ENCODE data around the gene TNS3. TPM values are rescaled to one million over a fixed set of nuclear protein-coding genes. Genes with fewer than 3 reads are reported as not detected.

Gene TNS3
- total and polyA plus RNA-seq, 4 donors: 58.6 to 117 (median 74.7) TPM

GRCh38 chr7:47231627-47232026, 350.3 kb downstream of the TNS3 start:
- 100% methylated on average over 1 of the region's 1 CpG for WGBS (ENCODE audit: insufficient coverage)
- Histone ChIP-seq H3K4me3 (ENCODE audit: low read depth, low read length) (no peak overlapping the region), H3K36me3 (ENCODE audit: control insufficient read depth, insufficient read depth, low read length) (no peaks in the 10 kb centered on the region), H3K9me3 (ENCODE audit: control insufficient read depth, insufficient read depth, low read length) (no peaks in the 10 kb centered on the region), H3K27me3 (ENCODE audit: control insufficient read depth, insufficient read depth, low read length) (no peaks in the 10 kb centered on the region), H3K27ac (ENCODE audit: low read depth, low read length) (no peak overlapping the region), H3K4me1 (ENCODE audit: control insufficient read depth, insufficient read depth, low read length) (peaks cover 6% of the 10 kb centered on the region)
- no peak for DNase-seq (ENCODE audit: low read depth in 4 of 6, low spot score in 6 of 6)

GRCh38 chr7:47231032-47231431, 350.9 kb downstream of the TNS3 start:
- WGBS (ENCODE audit: insufficient coverage): no CpG with 5 or more reads among the region's 3 CpGs
- H3K4me3 ChIP-seq (ENCODE audit: low read depth, low read length): no peak overlapping the region
- H3K27ac ChIP-seq (ENCODE audit: low read depth, low read length): no peak overlapping the region
- H3K27me3 ChIP-seq (ENCODE audit: control insufficient read depth, insufficient read depth, low read length): no peaks in the 10 kb centered on the region
- no peaks in the 10 kb centered on the region for H3K36me3 ChIP-seq (ENCODE audit: control insufficient read depth, insufficient read depth, low read length)
- H3K4me1 ChIP-seq (ENCODE audit: control insufficient read depth, insufficient read depth, low read length): peaks cover 6% of the 10 kb centered on the region
- DNase-seq (ENCODE audit: low read depth in 4 of 6, low spot score in 6 of 6): no peak
- no peaks in the 10 kb centered on the region for H3K9me3 ChIP-seq (ENCODE audit: control insufficient read depth, insufficient read depth, low read length)

- no peak overlapping the region for H3K27ac ChIP-seq (ENCODE audit: low read depth, low read length)
- H3K4me1 ChIP-seq (ENCODE audit: control insufficient read depth, insufficient read depth, low read length): peaks cover 6% of the 10 kb centered on the region
- no peaks in the 10 kb centered on the region for H3K9me3 ChIP-seq (ENCODE audit: control insufficient read depth, insufficient read depth, low read length)
- no peaks in the 10 kb centered on the region for H3K36me3 ChIP-seq (ENCODE audit: control insufficient read depth, insufficient read depth, low read length)
- H3K27me3 ChIP-seq (ENCODE audit: control insufficient read depth, insufficient read depth, low read length): no peaks in the 10 kb centered on the region
- 95% methylated on average over 11 of the region's 11 CpGs for WGBS (ENCODE audit: insufficient coverage)
- H3K4me3 ChIP-seq (ENCODE audit: low read depth, low read length): no peak overlapping the region
- no peak for DNase-seq (ENCODE audit: low read depth in 4 of 6, low spot score in 6 of 6)
Measured at GRCh38 chr7:47228386-47229014, 353.4 kb downstream of the TNS3 start.

GRCh38 chr7:47227762-47228177, 354.1 kb downstream of the TNS3 start:
- H3K4me3 ChIP-seq (ENCODE audit: low read depth, low read length): no peak overlapping the region
- no peaks in the 10 kb centered on the region for H3K36me3 ChIP-seq (ENCODE audit: control insufficient read depth, insufficient read depth, low read length)
- no peak for DNase-seq (ENCODE audit: low read depth in 4 of 6, low spot score in 6 of 6)
- no peak overlapping the region for H3K27ac ChIP-seq (ENCODE audit: low read depth, low read length)
- peaks cover 6% of the 10 kb centered on the region for H3K4me1 ChIP-seq (ENCODE audit: control insufficient read depth, insufficient read depth, low read length)
- H3K9me3 ChIP-seq (ENCODE audit: control insufficient read depth, insufficient read depth, low read length): no peaks in the 10 kb centered on the region
- no peaks in the 10 kb centered on the region for H3K27me3 ChIP-seq (ENCODE audit: control insufficient read depth, insufficient read depth, low read length)
- WGBS (ENCODE audit: insufficient coverage): 40% methylated on average over 5 of the region's 6 CpGs

- DNase-seq (ENCODE audit: low read depth in 4 of 6, low spot score in 6 of 6): no peak
- no peaks in the 10 kb centered on the region for H3K9me3 ChIP-seq (ENCODE audit: control insufficient read depth, insufficient read depth, low read length)
- H3K4me1 ChIP-seq (ENCODE audit: control insufficient read depth, insufficient read depth, low read length): peaks cover 6% of the 10 kb centered on the region
- no peaks in the 10 kb centered on the region for H3K36me3 ChIP-seq (ENCODE audit: control insufficient read depth, insufficient read depth, low read length)
- H3K4me3 ChIP-seq (ENCODE audit: low read depth, low read length): no peak overlapping the region
- 88% methylated on average over 5 of the region's 5 CpGs for WGBS (ENCODE audit: insufficient coverage)
- H3K27ac ChIP-seq (ENCODE audit: low read depth, low read length): no peak overlapping the region
- no peaks in the 10 kb centered on the region for H3K27me3 ChIP-seq (ENCODE audit: control insufficient read depth, insufficient read depth, low read length)
Measured at GRCh38 chr7:47226696-47227095, 355.2 kb downstream of the TNS3 start.

- H3K36me3 ChIP-seq (ENCODE audit: control insufficient read depth, insufficient read depth, low read length): no peaks in the 10 kb centered on the region
- H3K9me3 ChIP-seq (ENCODE audit: control insufficient read depth, insufficient read depth, low read length): no peaks in the 10 kb centered on the region
- DNase-seq (ENCODE audit: low read depth in 4 of 6, low spot score in 6 of 6): no peak
- H3K4me1 ChIP-seq (ENCODE audit: control insufficient read depth, insufficient read depth, low read length): peaks cover 6% of the 10 kb centered on the region
- H3K27me3 ChIP-seq (ENCODE audit: control insufficient read depth, insufficient read depth, low read length): no peaks in the 10 kb centered on the region
- WGBS (ENCODE audit: insufficient coverage): 91% methylated on average over 2 of the region's 3 CpGs
- H3K4me3 ChIP-seq (ENCODE audit: low read depth, low read length): no peak overlapping the region
- H3K27ac ChIP-seq (ENCODE audit: low read depth, low read length): no peak overlapping the region
Measured at GRCh38 chr7:47225387-47226131, 356.4 kb downstream of the TNS3 start.
